T-helper 17 cell (primary cell): ENCODE data around the gene RETREG3. TPM values are rescaled to one million over a fixed set of nuclear protein-coding genes. Genes with fewer than 3 reads are reported as not detected.
A peak's percentile ranks its signal among the peaks of the same experiment; 100 is the strongest.
"Not testable (repeated sequence)": the region's sequence is repeated elsewhere in the genome, so short reads cannot be mapped to it uniquely, and the experiment has no call there.

Experiments
- ATAC-seq: fragments of 150-1000 bp; cut with Tn5 transposase; 2 replicates; pipeline ENCODE4 v1.10.0; 2021; ENCODE audit warnings: mild to moderate bottlenecking, moderate library complexity
- DNase-seq, 3 donors: peaks; one replicate each; pipeline versions ENCODE4 v3.0.0 to v3.0.0-alpha.2; 2020 to 2021
- H3K9me3 ChIP-seq: one replicate; pipeline ENCODE4 v1.7.0; 2013; ENCODE audit warnings: low read length, mild to moderate bottlenecking; ENCODE audit not compliant: control insufficient read depth, poor library complexity, severe bottlenecking
- H3K27ac Mint-ChIP-seq: one replicate; pipeline ENCODE4 v1.8.0; 2022; ENCODE audit warnings: mild to moderate bottlenecking, moderate library complexity, mixed read lengths
- H3K27me3 Mint-ChIP-seq: one replicate; pipeline ENCODE4 v1.8.0; 2022; ENCODE audit warnings: mixed read lengths
- H3K36me3 Mint-ChIP-seq: one replicate; pipeline ENCODE4 v1.8.0; 2022; ENCODE audit warnings: low read depth, mixed read lengths
- H3K4me1 Mint-ChIP-seq: one replicate; pipeline ENCODE4 v1.8.0; 2022; ENCODE audit warnings: mild to moderate bottlenecking, mixed read lengths
- H3K4me3 Mint-ChIP-seq: one replicate; pipeline ENCODE4 v1.8.0; 2022; ENCODE audit warnings: mild to moderate bottlenecking, moderate library complexity, mixed read lengths
- total RNA-seq, 4 donors: library from RNA in 2 of 4; stranded (reverse) in 2 of 4; gene quantifications; one replicate each; pipeline ENCODE4 v1.2.3 and lab custom pipeline; 2022 to 2026

RETREG3 gene
- total RNA-seq, 2 donors from 2014 or later = 43.5 to 57.9 TPM

- peaks cover 2% of the 10 kb centered on the region for H3K36me3 Mint-ChIP-seq
- H3K4me3 Mint-ChIP-seq = peak overlapping the region; percentile 67
- no peak overlapping the region for H3K27ac Mint-ChIP-seq
- DNase-seq (no peak), ATAC-seq (no peak)
- no peaks in the 10 kb centered on the region for H3K27me3 Mint-ChIP-seq
- peaks cover 14% of the 10 kb centered on the region for H3K4me1 Mint-ChIP-seq
- no peaks in the 10 kb centered on the region for H3K9me3 ChIP-seq
Measured at GRCh38 chr17:42547001-42547461, 62.1 kb downstream of the RETREG3 start.

GRCh38 chr17:42545755-42546505 lies 63.2 kb downstream of the RETREG3 start:
- not testable (repeated sequence) for H3K36me3 Mint-ChIP-seq, DNase-seq, H3K9me3 ChIP-seq, H3K27me3 Mint-ChIP-seq, H3K27ac Mint-ChIP-seq, H3K4me3 Mint-ChIP-seq, ATAC-seq
- H3K4me1 Mint-ChIP-seq = peaks cover 19% of the 10 kb centered on the region

GRCh38 chr17:42544874-42545283 lies 64.3 kb downstream of the RETREG3 start:
- H3K36me3 Mint-ChIP-seq = no peaks in the 10 kb centered on the region
- DNase-seq = no peak
- no peak overlapping the region for H3K27ac Mint-ChIP-seq

GRCh38 chr17:42543190-42544079 lies 65.7 kb downstream of the RETREG3 start:
- H3K4me1 Mint-ChIP-seq = peaks cover 17% of the 10 kb centered on the region
- no peak overlapping the region for H3K27ac Mint-ChIP-seq
- DNase-seq = no peak
- ATAC-seq = no peak
- H3K36me3 Mint-ChIP-seq = no peaks in the 10 kb centered on the region
- H3K4me3 Mint-ChIP-seq = no peak overlapping the region
- no peaks in the 10 kb centered on the region for H3K9me3 ChIP-seq
- H3K27me3 Mint-ChIP-seq = no peaks in the 10 kb centered on the region

More at GRCh38 chr17:42544874-42545283, 64.3 kb downstream of the RETREG3 start:
- peaks cover 20% of the 10 kb centered on the region for H3K4me1 Mint-ChIP-seq
- H3K9me3 ChIP-seq = no peaks in the 10 kb centered on the region
- ATAC-seq = no peak
- H3K4me3 Mint-ChIP-seq = no peak overlapping the region
- no peaks in the 10 kb centered on the region for H3K27me3 Mint-ChIP-seq

GRCh38 chr17:42541041-42541833 lies 67.9 kb downstream of the RETREG3 start:
- DNase-seq (no peak), ATAC-seq (peak; percentile 23)
- no peaks in the 10 kb centered on the region for H3K9me3 ChIP-seq
- H3K4me1 Mint-ChIP-seq = peaks cover 21% of the 10 kb centered on the region
- no peaks in the 10 kb centered on the region for H3K27me3 Mint-ChIP-seq
- H3K36me3 Mint-ChIP-seq = no peaks in the 10 kb centered on the region
- peak overlapping the region; percentile 60 for H3K4me3 Mint-ChIP-seq
- peak overlapping the region; percentile 39 for H3K27ac Mint-ChIP-seq

- DNase-seq, H3K27me3 Mint-ChIP-seq, H3K9me3 ChIP-seq, ATAC-seq, H3K36me3 Mint-ChIP-seq: not testable (repeated sequence)
- peak overlapping the region; percentile 41 for H3K4me3 Mint-ChIP-seq
- H3K27ac Mint-ChIP-seq = peak overlapping the region; percentile 39
- H3K4me1 Mint-ChIP-seq = peaks cover 24% of the 10 kb centered on the region
Measured at GRCh38 chr17:42540558-42540957, 68.6 kb downstream of the RETREG3 start.

- Mint-ChIP-seq H3K4me3 (peak overlapping the region; percentile 84), H3K27me3 (peaks cover 3% of the 10 kb centered on the region), H3K4me1 (peaks cover 28% of the 10 kb centered on the region), H3K27ac (no peak overlapping the region), H3K36me3 (no peaks in the 10 kb centered on the region)
- H3K9me3 ChIP-seq = no peaks in the 10 kb centered on the region
- no peak for DNase-seq
- no peak for ATAC-seq
Measured at GRCh38 chr17:42538482-42538881, 70.7 kb downstream of the RETREG3 start.

- H3K4me1 Mint-ChIP-seq = peaks cover 30% of the 10 kb centered on the region
- H3K9me3 ChIP-seq = no peaks in the 10 kb centered on the region
- ATAC-seq = no peak
- no peaks in the 10 kb centered on the region for H3K36me3 Mint-ChIP-seq
- no peak overlapping the region for H3K27ac Mint-ChIP-seq
- H3K4me3 Mint-ChIP-seq = peak overlapping the region; percentile 84
- no peak for DNase-seq
- H3K27me3 Mint-ChIP-seq = peaks cover 5% of the 10 kb centered on the region
Measured at GRCh38 chr17:42537826-42538451, 71.2 kb downstream of the RETREG3 start.

GRCh38 chr17:42537156-42537805 lies 71.9 kb downstream of the RETREG3 start:
- peaks cover 30% of the 10 kb centered on the region for H3K4me1 Mint-ChIP-seq
- ATAC-seq (no peak), DNase-seq (no peak)
- no peaks in the 10 kb centered on the region for H3K9me3 ChIP-seq
- no peaks in the 10 kb centered on the region for H3K36me3 Mint-ChIP-seq
- peak overlapping the region; percentile 88 for H3K4me3 Mint-ChIP-seq
- peaks cover 5% of the 10 kb centered on the region for H3K27me3 Mint-ChIP-seq
- peak overlapping the region; percentile 24 for H3K27ac Mint-ChIP-seq

GRCh38 chr17:42536372-42537155 lies 72.6 kb downstream of the RETREG3 start:
- Mint-ChIP-seq H3K4me3 (peak overlapping the region; percentile 88), H3K27me3 (peaks cover 5% of the 10 kb centered on the region), H3K4me1 (peaks cover 33% of the 10 kb centered on the region), H3K27ac (peak overlapping the region; percentile 24), H3K36me3 (no peaks in the 10 kb centered on the region)
- H3K9me3 ChIP-seq = no peaks in the 10 kb centered on the region
- DNase-seq (peak; percentile 35 to 63 (median 60)), ATAC-seq (peak; percentile 70)

GRCh38 chr17:42536048-42536371 lies 73.2 kb downstream of the RETREG3 start, which contains the start of gene NAGLU:
Gene NAGLU (plus strand): TSS chr17:42536241. CDS start chr17:42536273, 32 bp downstream.
- no peaks in the 10 kb centered on the region for H3K36me3 Mint-ChIP-seq
- DNase-seq = peak; percentile 64 to 71 (median 66)

More at GRCh38 chr17:42536048-42536371, 73.2 kb downstream of the RETREG3 start, which contains the start of gene NAGLU:
- peaks cover 5% of the 10 kb centered on the region for H3K27me3 Mint-ChIP-seq
- peak; percentile 84 for ATAC-seq
- H3K27ac Mint-ChIP-seq = peak within 1 kb of the TSS; percentile 91
- no peaks in the 10 kb centered on the region for H3K9me3 ChIP-seq
- peak within 1 kb of the TSS; percentile 88 for H3K4me3 Mint-ChIP-seq
- peaks cover 31% of the 10 kb centered on the region for H3K4me1 Mint-ChIP-seq
